ENCODE data around the gene DHDH.

Gene DHDH

GRCh38 chr19:48943081-48943480, 9.6 kb downstream of the DHDH start:
- H3K4me3 ChIP-seq (ENCODE audit: low read length), result no peak overlapping the region
- no peak for DNase-seq (ENCODE audit: low read depth)
- TF ChIP-seq CTCF (conservative IDR thresholded peaks at IDR 0.05; ENCODE audit: low read length), result no peak

- no peak for TF ChIP-seq CTCF (conservative IDR thresholded peaks at IDR 0.05; ENCODE audit: low read length)
- no peak overlapping the region for H3K4me3 ChIP-seq (ENCODE audit: low read length)
- DNase-seq (ENCODE audit: low read depth), result no peak
Observed at GRCh38 chr19:48945415-48945814, 11.9 kb downstream of the DHDH start.

DNA sequence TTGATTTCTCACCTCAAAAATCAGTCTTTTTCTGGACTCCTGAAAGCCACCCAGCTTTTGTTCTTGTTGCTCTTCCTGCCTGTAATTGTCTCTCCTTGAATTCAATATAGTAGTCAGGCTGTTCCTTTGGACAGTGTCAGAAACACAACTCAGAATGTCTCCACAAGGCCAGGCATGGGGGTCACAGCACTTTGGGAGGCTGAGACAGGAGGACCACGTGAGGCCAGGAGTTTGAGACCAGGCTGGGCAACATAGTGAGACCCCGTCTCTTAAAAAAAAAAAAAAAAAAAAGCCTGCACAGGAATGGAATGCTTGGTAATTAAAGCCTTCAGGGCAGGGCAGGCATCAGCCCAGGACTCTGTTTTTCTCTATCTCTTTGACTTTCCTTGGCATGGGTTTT, 12.3 kb downstream of the DHDH start:
- no peak for TF ChIP-seq CTCF (conservative IDR thresholded peaks at IDR 0.05; ENCODE audit: low read length)
- no peak for DNase-seq (ENCODE audit: low read depth)
- H3K4me3 ChIP-seq (ENCODE audit: low read length), result no peak overlapping the region

- no peak for TF ChIP-seq CTCF (conservative IDR thresholded peaks at IDR 0.05; ENCODE audit: low read length)
- no peak overlapping the region for H3K4me3 ChIP-seq (ENCODE audit: low read length)
- no peak for DNase-seq (ENCODE audit: low read depth)
Observed at GRCh38 chr19:48946463-48947257, 13.2 kb downstream of the DHDH start.

DNA sequence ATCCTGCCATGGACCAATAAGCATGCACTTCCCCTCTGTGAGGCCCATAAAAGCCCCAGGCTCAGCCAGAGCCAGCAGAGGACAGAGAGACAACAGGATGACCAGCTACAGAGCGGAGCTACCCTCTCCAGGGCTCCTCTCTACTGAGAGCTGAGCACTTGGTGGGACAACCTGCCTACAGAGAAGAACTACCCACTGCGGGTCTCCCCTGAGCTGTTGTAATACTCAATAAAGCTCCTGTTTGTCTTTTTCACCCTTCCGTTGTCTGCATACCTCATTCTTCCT, 13.7 kb downstream of the DHDH start:
- TF ChIP-seq CTCF (conservative IDR thresholded peaks at IDR 0.05; ENCODE audit: low read length), result no peak
- H3K4me3 ChIP-seq (ENCODE audit: low read length), result no peak overlapping the region
- DNase-seq (ENCODE audit: low read depth), result no peak

DNA sequence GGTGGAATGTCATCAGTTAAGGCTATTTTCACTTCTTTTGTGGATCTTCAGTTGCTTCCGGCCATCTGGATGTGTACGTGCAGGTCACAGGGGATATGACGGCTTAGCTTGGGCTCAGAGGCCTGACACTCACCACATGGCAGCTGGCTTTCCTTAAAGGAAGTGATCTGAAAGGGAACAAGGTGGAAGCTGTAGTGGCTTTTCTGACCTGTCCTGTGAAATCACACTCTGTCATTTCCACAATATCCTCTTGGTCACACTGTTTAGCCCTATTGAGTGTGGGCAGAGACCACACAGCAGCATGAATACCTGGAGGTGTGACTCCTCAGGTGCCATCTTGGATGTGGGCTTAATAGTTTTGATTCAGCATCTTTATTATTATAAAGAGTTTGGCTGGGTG, 16.7 kb downstream of the DHDH start:
- DNase-seq (ENCODE audit: low read depth), result no peak
- H3K4me3 ChIP-seq (ENCODE audit: low read length), result no peak overlapping the region

More for the DNA sequence above, 16.7 kb downstream of the DHDH start:
- no peak for TF ChIP-seq CTCF (conservative IDR thresholded peaks at IDR 0.05; ENCODE audit: low read length)
